Measurements from ENCODE around the gene OR8B4.
"Not testable (repeated sequence)": the region's sequence is repeated elsewhere in the genome, so short reads cannot be mapped to it uniquely, and the experiment has no call there.

OR8B4 gene

GRCh38 chr11:124424384-124424921 lies at the start of gene OR8B4:
OR8B4 (minus strand) TSS chr11:124424871; CDS start chr11:124424871, 0 bp downstream.
- no peaks in the 10 kb centered on the region for H3K27me3 ChIP-seq (ENCODE audit: control insufficient read depth in 1 of 2, insufficient read depth in 2 of 2, low read length in 2 of 2)
- H3K9me3 ChIP-seq (ENCODE audit: low read length) = no peaks in the 10 kb centered on the region
- no peak within 1 kb of the TSS for H3K27ac ChIP-seq (ENCODE audit: low read depth, low read length)
- no peaks in the 10 kb centered on the region for H3K4me1 ChIP-seq (ENCODE audit: insufficient read depth, low read length)
- no peaks in the 10 kb centered on the region for H3K36me3 ChIP-seq (ENCODE audit: insufficient read depth, low read length)
- H3K9ac ChIP-seq (ENCODE audit: low read length) = no peak within 1 kb of the TSS
- H3K4me3 ChIP-seq (ENCODE audit: low read depth in 1 of 2, low read length in 2 of 2) = no peak within 1 kb of the TSS

- Histone ChIP-seq H3K4me3 (ENCODE audit: low read depth in 1 of 2, low read length in 2 of 2) (no peak overlapping the region), H3K27ac (ENCODE audit: low read depth, low read length) (no peak overlapping the region), H3K36me3 (ENCODE audit: insufficient read depth, low read length) (no peaks in the 10 kb centered on the region), H3K9ac (ENCODE audit: low read length) (no peak overlapping the region), H3K27me3 (ENCODE audit: control insufficient read depth in 1 of 2, insufficient read depth in 2 of 2, low read length in 2 of 2) (no peaks in the 10 kb centered on the region), H3K4me1 (ENCODE audit: insufficient read depth, low read length) (no peaks in the 10 kb centered on the region), H3K9me3 (ENCODE audit: low read length) (no peaks in the 10 kb centered on the region)
Measured at GRCh38 chr11:124474079-124474478, 49.4 kb upstream of the OR8B4 start.

- H3K4me1 ChIP-seq (ENCODE audit: insufficient read depth, low read length) = no peaks in the 10 kb centered on the region
- no peak overlapping the region for H3K9ac ChIP-seq (ENCODE audit: low read length)
- no peaks in the 10 kb centered on the region for H3K36me3 ChIP-seq (ENCODE audit: insufficient read depth, low read length)
- no peak overlapping the region for H3K27ac ChIP-seq (ENCODE audit: low read depth, low read length)
- no peaks in the 10 kb centered on the region for H3K9me3 ChIP-seq (ENCODE audit: low read length)
- no peaks in the 10 kb centered on the region for H3K27me3 ChIP-seq (ENCODE audit: control insufficient read depth in 1 of 2, insufficient read depth in 2 of 2, low read length in 2 of 2)
- H3K4me3 ChIP-seq (ENCODE audit: low read depth in 1 of 2, low read length in 2 of 2) = no peak overlapping the region
Measured at GRCh38 chr11:124473476-124473875, 48.8 kb upstream of the OR8B4 start.

- Histone ChIP-seq H3K4me3 (ENCODE audit: low read depth in 1 of 2, low read length in 2 of 2) (no peak overlapping the region), H3K4me1 (ENCODE audit: insufficient read depth, low read length) (no peaks in the 10 kb centered on the region), H3K27ac (ENCODE audit: low read depth, low read length) (no peak overlapping the region), H3K36me3 (ENCODE audit: insufficient read depth, low read length) (no peaks in the 10 kb centered on the region), H3K9me3 (ENCODE audit: low read length) (no peaks in the 10 kb centered on the region), H3K27me3 (ENCODE audit: control insufficient read depth in 1 of 2, insufficient read depth in 2 of 2, low read length in 2 of 2) (no peaks in the 10 kb centered on the region), H3K9ac (ENCODE audit: low read length) (no peak overlapping the region)
Measured at GRCh38 chr11:124470561-124471227, 46.0 kb upstream of the OR8B4 start.

- no peaks in the 10 kb centered on the region for H3K27me3 ChIP-seq (ENCODE audit: control insufficient read depth in 1 of 2, insufficient read depth in 2 of 2, low read length in 2 of 2)
- H3K4me1 ChIP-seq (ENCODE audit: insufficient read depth, low read length) = no peaks in the 10 kb centered on the region
- no peak overlapping the region for H3K9ac ChIP-seq (ENCODE audit: low read length)
- H3K27ac ChIP-seq (ENCODE audit: low read depth, low read length) = no peak overlapping the region
- no peaks in the 10 kb centered on the region for H3K9me3 ChIP-seq (ENCODE audit: low read length)
- no peak overlapping the region for H3K4me3 ChIP-seq (ENCODE audit: low read depth in 1 of 2, low read length in 2 of 2)
- no peaks in the 10 kb centered on the region for H3K36me3 ChIP-seq (ENCODE audit: insufficient read depth, low read length)
Measured at GRCh38 chr11:124467381-124467927, 42.8 kb upstream of the OR8B4 start.

- Histone ChIP-seq H3K4me3 (ENCODE audit: low read depth in 1 of 2, low read length in 2 of 2) (no peak overlapping the region), H3K4me1 (ENCODE audit: insufficient read depth, low read length) (no peaks in the 10 kb centered on the region)
Measured at GRCh38 chr11:124465368-124465767, 40.7 kb upstream of the OR8B4 start.

GRCh38 chr11:124463990-124464389 lies 39.3 kb upstream of the OR8B4 start:
- H3K27me3 ChIP-seq (ENCODE audit: control insufficient read depth in 1 of 2, insufficient read depth in 2 of 2, low read length in 2 of 2) = no peaks in the 10 kb centered on the region
- H3K27ac ChIP-seq (ENCODE audit: low read depth, low read length) = no peak overlapping the region
- no peaks in the 10 kb centered on the region for H3K4me1 ChIP-seq (ENCODE audit: insufficient read depth, low read length)
- no peaks in the 10 kb centered on the region for H3K9me3 ChIP-seq (ENCODE audit: low read length)
- no peak overlapping the region for H3K4me3 ChIP-seq (ENCODE audit: low read depth in 1 of 2, low read length in 2 of 2)
- H3K9ac ChIP-seq (ENCODE audit: low read length) = no peak overlapping the region
- H3K36me3 ChIP-seq (ENCODE audit: insufficient read depth, low read length) = no peaks in the 10 kb centered on the region

More at GRCh38 chr11:124465368-124465767, 40.7 kb upstream of the OR8B4 start:
- Histone ChIP-seq H3K36me3 (ENCODE audit: insufficient read depth, low read length) (no peaks in the 10 kb centered on the region), H3K27ac (ENCODE audit: low read depth, low read length) (no peak overlapping the region), H3K9ac (ENCODE audit: low read length) (no peak overlapping the region), H3K27me3 (ENCODE audit: control insufficient read depth in 1 of 2, insufficient read depth in 2 of 2, low read length in 2 of 2) (no peaks in the 10 kb centered on the region), H3K9me3 (ENCODE audit: low read length) (no peaks in the 10 kb centered on the region)

GRCh38 chr11:124463324-124463723 lies 38.7 kb upstream of the OR8B4 start:
- no peaks in the 10 kb centered on the region for H3K27me3 ChIP-seq (ENCODE audit: control insufficient read depth in 1 of 2, insufficient read depth in 2 of 2, low read length in 2 of 2)
- H3K36me3 ChIP-seq (ENCODE audit: insufficient read depth, low read length) = no peaks in the 10 kb centered on the region
- no peak overlapping the region for H3K4me3 ChIP-seq (ENCODE audit: low read depth in 1 of 2, low read length in 2 of 2)
- H3K4me1 ChIP-seq (ENCODE audit: insufficient read depth, low read length) = no peaks in the 10 kb centered on the region
- no peak overlapping the region for H3K27ac ChIP-seq (ENCODE audit: low read depth, low read length)
- no peak overlapping the region for H3K9ac ChIP-seq (ENCODE audit: low read length)
- no peaks in the 10 kb centered on the region for H3K9me3 ChIP-seq (ENCODE audit: low read length)

GRCh38 chr11:124460459-124460858 lies 35.8 kb upstream of the OR8B4 start:
- H3K27ac ChIP-seq (ENCODE audit: low read depth, low read length) = no peak overlapping the region
- H3K4me1 ChIP-seq (ENCODE audit: insufficient read depth, low read length) = no peaks in the 10 kb centered on the region
- H3K27me3 ChIP-seq (ENCODE audit: control insufficient read depth in 1 of 2, insufficient read depth in 2 of 2, low read length in 2 of 2) = no peaks in the 10 kb centered on the region
- H3K9ac ChIP-seq (ENCODE audit: low read length) = no peak overlapping the region
- H3K9me3 ChIP-seq (ENCODE audit: low read length) = no peaks in the 10 kb centered on the region
- H3K4me3 ChIP-seq (ENCODE audit: low read depth in 1 of 2, low read length in 2 of 2) = no peak overlapping the region
- H3K36me3 ChIP-seq (ENCODE audit: insufficient read depth, low read length) = no peaks in the 10 kb centered on the region

- H3K27ac ChIP-seq (ENCODE audit: low read depth, low read length); H3K9ac ChIP-seq (ENCODE audit: low read length); H3K4me1 ChIP-seq (ENCODE audit: insufficient read depth, low read length); H3K27me3 ChIP-seq (ENCODE audit: control insufficient read depth in 1 of 2, insufficient read depth in 2 of 2, low read length in 2 of 2); H3K9me3 ChIP-seq (ENCODE audit: low read length); H3K4me3 ChIP-seq (ENCODE audit: low read depth in 1 of 2, low read length in 2 of 2); H3K36me3 ChIP-seq (ENCODE audit: insufficient read depth, low read length): not testable (repeated sequence)
Measured at GRCh38 chr11:124459379-124459778, 34.7 kb upstream of the OR8B4 start.

- no peak overlapping the region for H3K27ac ChIP-seq (ENCODE audit: low read depth, low read length)
- H3K4me1 ChIP-seq (ENCODE audit: insufficient read depth, low read length) = no peaks in the 10 kb centered on the region
- no peak overlapping the region for H3K4me3 ChIP-seq (ENCODE audit: low read depth in 1 of 2, low read length in 2 of 2)
- no peak overlapping the region for H3K9ac ChIP-seq (ENCODE audit: low read length)
- no peaks in the 10 kb centered on the region for H3K36me3 ChIP-seq (ENCODE audit: insufficient read depth, low read length)
- H3K9me3 ChIP-seq (ENCODE audit: low read length) = no peaks in the 10 kb centered on the region
- H3K27me3 ChIP-seq (ENCODE audit: control insufficient read depth in 1 of 2, insufficient read depth in 2 of 2, low read length in 2 of 2) = no peaks in the 10 kb centered on the region
Measured at GRCh38 chr11:124454552-124454951, 29.9 kb upstream of the OR8B4 start.

- Histone ChIP-seq H3K27me3 (ENCODE audit: control insufficient read depth in 1 of 2, insufficient read depth in 2 of 2, low read length in 2 of 2) (no peaks in the 10 kb centered on the region), H3K4me3 (ENCODE audit: low read depth in 1 of 2, low read length in 2 of 2) (no peak overlapping the region), H3K9me3 (ENCODE audit: low read length) (no peaks in the 10 kb centered on the region), H3K4me1 (ENCODE audit: insufficient read depth, low read length) (no peaks in the 10 kb centered on the region), H3K27ac (ENCODE audit: low read depth, low read length) (no peak overlapping the region), H3K9ac (ENCODE audit: low read length) (no peak overlapping the region), H3K36me3 (ENCODE audit: insufficient read depth, low read length) (no peaks in the 10 kb centered on the region)
Measured at GRCh38 chr11:124446916-124447315, 22.2 kb upstream of the OR8B4 start.

Data from muscle layer of colon (tissue), 2 donors.